ENCODE results near the gene ABCA10. TPM values are rescaled to one million over a fixed set of nuclear protein-coding genes. Genes with fewer than 3 reads are reported as not detected.

ABCA10 gene
- total RNA-seq, 1 experiment from 2014 or later = 0.90 TPM

DNA sequence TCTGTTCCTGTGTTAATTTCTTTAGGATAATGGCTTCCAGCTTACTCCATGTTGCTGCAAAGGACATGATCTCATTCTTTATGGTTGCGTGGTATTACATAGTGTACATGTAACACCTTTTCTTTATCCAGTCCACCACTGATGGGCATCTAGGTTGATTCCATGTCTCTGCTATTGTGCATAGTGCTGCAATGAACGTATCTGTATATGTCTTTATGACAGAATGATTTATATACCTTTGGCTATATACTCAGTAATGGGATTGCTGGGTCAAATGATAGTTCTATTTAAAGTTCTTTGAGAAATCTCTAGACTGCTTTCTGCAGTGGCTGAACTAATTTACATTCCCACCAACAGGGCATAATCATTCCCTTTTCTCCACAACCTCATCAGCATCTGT is 39.8 kb downstream of the ABCA10 start:
- no peak overlapping the region for H3K4me3 ChIP-seq (ENCODE audit: low read depth in 2 of 2, low read length in 2 of 2)
- no peaks in the 10 kb centered on the region for H3K36me3 ChIP-seq (ENCODE audit: control insufficient read depth, insufficient read depth, low read length)
- no peaks in the 10 kb centered on the region for H3K9me3 ChIP-seq (ENCODE audit: control insufficient read depth, insufficient read depth, low read depth, low read length)
- TF ChIP-seq, protein P1, sequence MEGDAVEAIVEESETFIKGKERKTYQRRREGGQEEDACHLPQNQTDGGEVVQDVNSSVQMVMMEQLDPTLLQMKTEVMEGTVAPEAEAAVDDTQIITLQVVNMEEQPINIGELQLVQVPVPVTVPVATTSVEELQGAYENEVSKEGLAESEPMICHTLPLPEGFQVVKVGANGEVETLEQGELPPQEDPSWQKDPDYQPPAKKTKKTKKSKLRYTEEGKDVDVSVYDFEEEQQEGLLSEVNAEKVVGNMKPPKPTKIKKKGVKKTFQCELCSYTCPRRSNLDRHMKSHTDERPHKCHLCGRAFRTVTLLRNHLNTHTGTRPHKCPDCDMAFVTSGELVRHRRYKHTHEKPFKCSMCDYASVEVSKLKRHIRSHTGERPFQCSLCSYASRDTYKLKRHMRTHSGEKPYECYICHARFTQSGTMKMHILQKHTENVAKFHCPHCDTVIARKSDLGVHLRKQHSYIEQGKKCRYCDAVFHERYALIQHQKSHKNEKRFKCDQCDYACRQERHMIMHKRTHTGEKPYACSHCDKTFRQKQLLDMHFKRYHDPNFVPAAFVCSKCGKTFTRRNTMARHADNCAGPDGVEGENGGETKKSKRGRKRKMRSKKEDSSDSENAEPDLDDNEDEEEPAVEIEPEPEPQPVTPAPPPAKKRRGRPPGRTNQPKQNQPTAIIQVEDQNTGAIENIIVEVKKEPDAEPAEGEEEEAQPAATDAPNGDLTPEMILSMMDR (IDR thresholded peaks at IDR 0.05) = no peak
- TF ChIP-seq SIN3A (IDR thresholded peaks at IDR 0.05; ENCODE audit: borderline replicate concordance, insufficient read depth, low read depth, low read length) (no peak), TCF7L2 (IDR thresholded peaks at IDR 0.05; ENCODE audit: low read depth, low read length) (no peak), POLR2AphosphoS5 (IDR thresholded peaks at IDR 0.05; ENCODE audit: low read depth, low read length) (no peak)
- TF ChIP-seq, protein P2, sequence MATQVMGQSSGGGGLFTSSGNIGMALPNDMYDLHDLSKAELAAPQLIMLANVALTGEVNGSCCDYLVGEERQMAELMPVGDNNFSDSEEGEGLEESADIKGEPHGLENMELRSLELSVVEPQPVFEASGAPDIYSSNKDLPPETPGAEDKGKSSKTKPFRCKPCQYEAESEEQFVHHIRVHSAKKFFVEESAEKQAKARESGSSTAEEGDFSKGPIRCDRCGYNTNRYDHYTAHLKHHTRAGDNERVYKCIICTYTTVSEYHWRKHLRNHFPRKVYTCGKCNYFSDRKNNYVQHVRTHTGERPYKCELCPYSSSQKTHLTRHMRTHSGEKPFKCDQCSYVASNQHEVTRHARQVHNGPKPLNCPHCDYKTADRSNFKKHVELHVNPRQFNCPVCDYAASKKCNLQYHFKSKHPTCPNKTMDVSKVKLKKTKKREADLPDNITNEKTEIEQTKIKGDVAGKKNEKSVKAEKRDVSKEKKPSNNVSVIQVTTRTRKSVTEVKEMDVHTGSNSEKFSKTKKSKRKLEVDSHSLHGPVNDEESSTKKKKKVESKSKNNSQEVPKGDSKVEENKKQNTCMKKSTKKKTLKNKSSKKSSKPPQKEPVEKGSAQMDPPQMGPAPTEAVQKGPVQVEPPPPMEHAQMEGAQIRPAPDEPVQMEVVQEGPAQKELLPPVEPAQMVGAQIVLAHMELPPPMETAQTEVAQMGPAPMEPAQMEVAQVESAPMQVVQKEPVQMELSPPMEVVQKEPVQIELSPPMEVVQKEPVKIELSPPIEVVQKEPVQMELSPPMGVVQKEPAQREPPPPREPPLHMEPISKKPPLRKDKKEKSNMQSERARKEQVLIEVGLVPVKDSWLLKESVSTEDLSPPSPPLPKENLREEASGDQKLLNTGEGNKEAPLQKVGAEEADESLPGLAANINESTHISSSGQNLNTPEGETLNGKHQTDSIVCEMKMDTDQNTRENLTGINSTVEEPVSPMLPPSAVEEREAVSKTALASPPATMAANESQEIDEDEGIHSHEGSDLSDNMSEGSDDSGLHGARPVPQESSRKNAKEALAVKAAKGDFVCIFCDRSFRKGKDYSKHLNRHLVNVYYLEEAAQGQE (IDR thresholded peaks at IDR 0.05; ENCODE audit: insufficient read depth in 1 of 2, low read depth in 2 of 2, low read length in 1 of 2) = no peak
- POLR2A ChIA-PET = no interaction called here
- no peak for DNase-seq (ENCODE audit: low read depth, low spot score)
- ATAC-seq = no peak
- in situ Hi-C loops (cut with HindIII; ENCODE audit: low pct_unique_long_range_greater_than_20kb, low sequenced_read_pairs) (no loop called here), intact Hi-C loops (cut with micrococcal nuclease; ENCODE audit: unreplicated experiment) (no loop called here)
- no TSS peak for BruUV-seq (replicated peaks)
- CTCF ChIA-PET = no interaction called here
- no peak overlapping the region for H3K27ac ChIP-seq (ENCODE audit: low read length)
- H3K27me3 ChIP-seq (ENCODE audit: control insufficient read depth, insufficient read depth, low read length) = no peaks in the 10 kb centered on the region
- no peaks in the 10 kb centered on the region for H3K4me1 ChIP-seq (ENCODE audit: control insufficient read depth, insufficient read depth, low read length)

DNA sequence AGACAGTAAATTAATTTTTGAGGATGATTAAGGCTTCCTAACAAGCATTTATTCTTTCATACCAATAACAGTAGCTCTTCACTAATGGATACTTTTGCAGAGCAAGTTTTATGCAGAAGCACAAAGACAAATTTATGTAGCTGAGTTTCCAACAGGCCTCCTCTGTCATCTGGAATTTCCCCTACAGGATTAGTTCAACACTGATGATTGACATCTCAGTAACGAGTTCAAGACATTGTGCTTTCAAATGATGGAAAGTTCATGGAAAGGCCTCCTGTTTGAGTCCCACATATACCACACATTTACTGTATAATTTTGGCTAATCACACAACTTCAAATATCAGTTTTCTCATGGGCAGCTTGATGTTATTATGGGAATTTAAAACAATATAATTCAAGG is 40.6 kb downstream of the ABCA10 start:
- Histone ChIP-seq H3K27me3 (ENCODE audit: control insufficient read depth, insufficient read depth, low read length) (no peaks in the 10 kb centered on the region), H3K9me3 (ENCODE audit: control insufficient read depth, insufficient read depth, low read depth, low read length) (no peaks in the 10 kb centered on the region), H3K4me1 (ENCODE audit: control insufficient read depth, insufficient read depth, low read length) (no peaks in the 10 kb centered on the region), H3K36me3 (ENCODE audit: control insufficient read depth, insufficient read depth, low read length) (no peaks in the 10 kb centered on the region), H3K4me3 (ENCODE audit: low read depth in 2 of 2, low read length in 2 of 2) (no peak overlapping the region), H3K27ac (ENCODE audit: low read length) (no peak overlapping the region)
- DNase-seq (ENCODE audit: low read depth, low spot score) = no peak
- in situ Hi-C loops (cut with HindIII; ENCODE audit: low pct_unique_long_range_greater_than_20kb, low sequenced_read_pairs) (no loop called here), intact Hi-C loops (cut with micrococcal nuclease; ENCODE audit: unreplicated experiment) (no loop called here)
- CTCF ChIA-PET = no interaction called here
- no TSS peak for BruUV-seq (replicated peaks)
- POLR2A ChIA-PET = no interaction called here
- TF ChIP-seq, protein P1 (IDR thresholded peaks at IDR 0.05) = no peak
- TF ChIP-seq SIN3A (IDR thresholded peaks at IDR 0.05; ENCODE audit: borderline replicate concordance, insufficient read depth, low read depth, low read length) (no peak), TCF7L2 (IDR thresholded peaks at IDR 0.05; ENCODE audit: low read depth, low read length) (no peak), POLR2AphosphoS5 (IDR thresholded peaks at IDR 0.05; ENCODE audit: low read depth, low read length) (no peak)
- TF ChIP-seq, protein P2 (IDR thresholded peaks at IDR 0.05; ENCODE audit: insufficient read depth in 1 of 2, low read depth in 2 of 2, low read length in 1 of 2) = no peak
- ATAC-seq = no peak
